ENCODE measurements around the gene KCNK18. TPM values are rescaled to one million over a fixed set of nuclear protein-coding genes. Genes with fewer than 3 reads are reported as not detected.
A peak's percentile ranks its signal among the peaks of the same experiment; 100 is the strongest.

KCNK18 gene
- total and polyA plus RNA-seq, 10 of the 15 experiments (the other 5 are each of a cell fraction or from before 2014, with no cell fraction given) = not detected

DNA sequence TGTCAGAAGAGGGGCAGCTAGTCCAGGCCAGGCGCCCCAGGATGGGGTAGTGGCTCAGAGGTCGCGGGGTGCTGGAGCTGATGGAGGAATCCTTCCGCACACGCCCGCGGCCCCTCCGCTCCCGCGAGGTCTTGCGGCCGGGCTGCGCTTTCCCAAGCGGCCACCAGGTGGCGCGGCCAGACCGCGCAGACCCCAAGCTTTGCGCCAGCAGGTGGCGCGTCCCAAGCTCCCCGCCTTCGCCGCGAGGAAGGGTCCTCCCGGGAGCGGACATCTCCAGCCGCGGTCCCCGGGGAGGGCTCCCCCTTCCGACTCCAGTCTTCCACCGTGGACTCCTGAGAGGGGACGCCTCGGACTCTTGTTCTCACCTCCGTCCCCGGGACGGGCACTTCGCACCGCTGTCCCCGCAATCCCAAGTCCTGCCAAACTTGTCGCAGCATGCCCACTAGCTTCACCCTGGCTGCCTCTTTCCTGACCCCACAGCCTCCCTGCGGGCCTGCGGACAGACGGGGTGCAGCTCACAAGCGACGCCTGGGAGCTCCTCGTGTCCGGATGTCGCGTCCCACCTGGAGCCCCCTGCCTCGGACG is 19.4 kb downstream of the KCNK18 start:
- ChIA-PET POLR2A (no interaction called here), SMC1A (ENCODE audit: uncharacterized antibody, unreplicated experiment) (interaction anchor here (0.7 to 4.9 kb wide), 23 partner anchors 68 to 1327 kb away, joined by 3 to 44 read pairs (median 4); no protein-coding TSS in a partner anchor), CTCF (interaction anchor here (0.6 to 5.1 kb wide), 51 partner anchors 8 to 1243 kb away, joined by 3 to 136 read pairs (median 4); partner anchors contain the start of gene KCNK18), RAD21 (ENCODE audit: unreplicated experiment) (interaction anchor here (0.8 to 3.3 kb wide), 19 partner anchors 11 to 1043 kb away, joined by 3 to 38 read pairs (median 5); no protein-coding TSS in a partner anchor)
- no peak overlapping the region for H3K27ac ChIP-seq (ENCODE audit: control insufficient read depth, insufficient read depth)
- H2AFZ ChIP-seq (ENCODE audit: control insufficient read depth, low read depth, low read length) = peak overlapping the region; percentile 89
- in situ Hi-C loops (cut with MboI) (no loop called here), intact Hi-C loops (cut with micrococcal nuclease; ENCODE audit: unreplicated experiment) (loop anchor here (1.0 to 10.0 kb wide), 5 partner anchors 104 to 1026 kb away; no protein-coding TSS in a partner anchor)
- no peaks in the 10 kb centered on the region; the same call in 2 of the 3 replicates for H3K9me3 ChIP-seq (replicated peaks; ENCODE audit: control insufficient read depth, insufficient read depth, low read length)
- DNase-seq (ENCODE audit: low read depth, low spot score) = no peak
- no peaks in the 10 kb centered on the region for H3K79me2 ChIP-seq (ENCODE audit: control insufficient read depth, insufficient read depth, low read length)
- H3K4me2 ChIP-seq (ENCODE audit: control insufficient read depth, insufficient read depth) = peak overlapping the region; percentile 78
- peaks cover 3% of the 10 kb centered on the region; the same call in 1 of the 2 replicates for H3K4me1 ChIP-seq (ENCODE audit: control insufficient read depth, insufficient read depth, low read length)
- H3K36me3 ChIP-seq (ENCODE audit: control insufficient read depth in 2 of 2, insufficient read depth in 2 of 2, low read length in 1 of 2) = no peaks in the 10 kb centered on the region
- peak; percentile 31 for FAIRE-seq
- BruUV-seq (replicated peaks) = no TSS peak
- H3K9ac ChIP-seq (ENCODE audit: control insufficient read depth, insufficient read depth, low read length) = peak overlapping the region; percentile 18
- 4% methylated on average over 49 of the region's 52 CpGs for WGBS (ENCODE audit: insufficient coverage, insufficient replicate concordance, low lambda C conversion rate, missing lambda C conversion rate)
- ATAC-seq = peak; percentile 94
- H3K27me3 ChIP-seq (replicated peaks in 1 of 2; ENCODE audit: control insufficient read depth in 2 of 2, insufficient read depth in 2 of 2, low read length in 1 of 2) = no peaks in the 10 kb centered on the region; a peak in 2 of 4 replicates
- H3K4me3 ChIP-seq = peak overlapping the region; percentile 52
- no peaks in the 10 kb centered on the region for H4K20me1 ChIP-seq (ENCODE audit: control insufficient read depth, insufficient read depth)
- TF ChIP-seq JUND (IDR thresholded peaks at IDR 0.05; ENCODE audit: low read depth, low read length) (0 out of 2 replicates have a peak, but pooled peaks have one; percentile 23), EED (IDR thresholded peaks at IDR 0.05; ENCODE audit: low read depth) (0 out of 2 replicates have a peak, but pooled peaks have one; percentile 14), CHD2 (IDR thresholded peaks at IDR 0.05; ENCODE audit: borderline replicate concordance, low read depth, low read length) (peak; percentile 72), BHLHE40 (IDR thresholded peaks at IDR 0.05; ENCODE audit: borderline replicate concordance in 1 of 2, low read depth in 2 of 2, low read length in 1 of 2) (peak; percentile 36 to 52; a peak in 3 of 4 replicates), RAD21 (IDR thresholded peaks at IDR 0.05; ENCODE audit: insufficient read depth, low read depth, low read length) (peak; percentile 90), E4F1 (IDR thresholded peaks at IDR 0.05; ENCODE audit: borderline replicate concordance, partially characterized antibody) (no peak), STAT1 (conservative IDR thresholded peaks at IDR 0.05) (0 out of 2 replicates have a peak, but pooled peaks have one; percentile 25), SMAD1 (IDR thresholded peaks at IDR 0.05; ENCODE audit: low read depth, partially characterized antibody) (no peak), CBX3 (IDR thresholded peaks at IDR 0.05; ENCODE audit: borderline replicate concordance, low read depth) (no peak), CREM (IDR thresholded peaks at IDR 0.05; ENCODE audit: low read depth) (no peak), RUNX3 (IDR thresholded peaks at IDR 0.05; ENCODE audit: low read length) (peak; percentile 69), KAT2A (conservative IDR thresholded peaks at IDR 0.05; ENCODE audit: control insufficient read depth, low read depth, low read length) (no peak), YY1 (IDR thresholded peaks at IDR 0.05; ENCODE audit: low read depth, low read length) (peak; percentile 85), IRF4 (IDR thresholded peaks at IDR 0.05; ENCODE audit: low read depth, low read length) (peak; percentile 37; the same call in 1 of the 2 replicates), NFXL1 (IDR thresholded peaks at IDR 0.05; ENCODE audit: borderline replicate concordance) (no peak), TARDBP (IDR thresholded peaks at IDR 0.05; ENCODE audit: borderline replicate concordance) (peak; percentile 50; the same call in 1 of the 2 replicates), RAD51 (IDR thresholded peaks at IDR 0.05) (no peak)
- TF ChIP-seq, protein P1, sequence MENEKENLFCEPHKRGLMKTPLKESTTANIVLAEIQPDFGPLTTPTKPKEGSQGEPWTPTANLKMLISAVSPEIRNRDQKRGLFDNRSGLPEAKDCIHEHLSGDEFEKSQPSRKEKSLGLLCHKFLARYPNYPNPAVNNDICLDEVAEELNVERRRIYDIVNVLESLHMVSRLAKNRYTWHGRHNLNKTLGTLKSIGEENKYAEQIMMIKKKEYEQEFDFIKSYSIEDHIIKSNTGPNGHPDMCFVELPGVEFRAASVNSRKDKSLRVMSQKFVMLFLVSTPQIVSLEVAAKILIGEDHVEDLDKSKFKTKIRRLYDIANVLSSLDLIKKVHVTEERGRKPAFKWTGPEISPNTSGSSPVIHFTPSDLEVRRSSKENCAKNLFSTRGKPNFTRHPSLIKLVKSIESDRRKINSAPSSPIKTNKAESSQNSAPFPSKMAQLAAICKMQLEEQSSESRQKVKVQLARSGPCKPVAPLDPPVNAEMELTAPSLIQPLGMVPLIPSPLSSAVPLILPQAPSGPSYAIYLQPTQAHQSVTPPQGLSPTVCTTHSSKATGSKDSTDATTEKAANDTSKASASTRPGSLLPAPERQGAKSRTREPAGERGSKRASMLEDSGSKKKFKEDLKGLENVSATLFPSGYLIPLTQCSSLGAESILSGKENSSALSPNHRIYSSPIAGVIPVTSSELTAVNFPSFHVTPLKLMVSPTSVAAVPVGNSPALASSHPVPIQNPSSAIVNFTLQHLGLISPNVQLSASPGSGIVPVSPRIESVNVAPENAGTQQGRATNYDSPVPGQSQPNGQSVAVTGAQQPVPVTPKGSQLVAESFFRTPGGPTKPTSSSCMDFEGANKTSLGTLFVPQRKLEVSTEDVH (IDR thresholded peaks at IDR 0.05; ENCODE audit: low read depth, partially characterized antibody) = no peak
- TF ChIP-seq, protein P2, sequence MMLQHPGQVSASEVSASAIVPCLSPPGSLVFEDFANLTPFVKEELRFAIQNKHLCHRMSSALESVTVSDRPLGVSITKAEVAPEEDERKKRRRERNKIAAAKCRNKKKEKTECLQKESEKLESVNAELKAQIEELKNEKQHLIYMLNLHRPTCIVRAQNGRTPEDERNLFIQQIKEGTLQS (IDR thresholded peaks at IDR 0.05; ENCODE audit: borderline replicate concordance, extremely low read depth, low read depth, low read length) = peak; percentile 73; the same call in 1 of the 2 replicates

Data from GM12878 (cell line).